Transverse colon (tissue), 4 donors: ENCODE measurements around the gene SGCG.

Source experiments
- EP300 ChIP-seq: sonication (generic); formaldehyde crosslinking; IDR thresholded peaks from one replicate; pipeline ENCODE4 v1.6.1; 2017; ENCODE audit warnings: antibody characterized with exemption, low read depth
- POLR2A ChIP-seq: fragments of 450-650 bp; IDR thresholded peaks from one replicate; pipeline ENCODE4 v1.6.1; 2016; ENCODE audit warnings: antibody characterized with exemption, mild to moderate bottlenecking, moderate library complexity
- POLR2AphosphoS5 ChIP-seq, 3 donors: sonication (generic); formaldehyde crosslinking; IDR thresholded peaks; one replicate each; pipeline ENCODE4 v1.6.1; 2016; ENCODE audit warnings: antibody characterized with exemption in 3 of 3
- TF ChIP-seq, protein P1 (sequence below), 5 experiments: fragments of 200-600 bp in 3 of 5; fragments of 450-650 bp in 2 of 5; sonication (generic) in 3 of 5; IDR thresholded peaks; 1 replicate in 2 of 5; 2 replicates in 3 of 5; pipeline ENCODE4 v1.5.1; 2016 to 2017; ENCODE audit warnings: antibody characterized with exemption in 5 of 5, inconsistent platforms in 3 of 5, mild to moderate bottlenecking in 2 of 5, moderate library complexity in 1 of 5

DNA sequence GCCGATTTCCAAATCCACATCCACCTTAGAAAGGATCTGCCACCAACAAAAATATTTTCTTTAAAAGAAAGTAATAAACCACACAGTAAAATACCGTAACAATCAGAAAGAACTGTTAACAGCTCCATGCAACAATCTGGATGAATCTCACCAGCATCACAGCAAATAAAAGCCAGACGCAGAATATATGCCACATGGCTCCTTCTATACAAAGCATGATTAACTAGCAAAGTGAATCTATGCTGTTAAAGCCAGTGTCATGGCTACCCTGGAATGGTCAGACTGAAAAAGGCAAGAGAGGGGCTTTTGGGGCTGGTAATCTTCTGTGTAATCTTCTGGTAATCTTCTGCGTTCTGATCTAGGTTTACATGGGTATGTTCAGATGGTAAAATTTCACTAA, 171.4 kb downstream of the SGCG start:
- TF ChIP-seq, protein P1, sequence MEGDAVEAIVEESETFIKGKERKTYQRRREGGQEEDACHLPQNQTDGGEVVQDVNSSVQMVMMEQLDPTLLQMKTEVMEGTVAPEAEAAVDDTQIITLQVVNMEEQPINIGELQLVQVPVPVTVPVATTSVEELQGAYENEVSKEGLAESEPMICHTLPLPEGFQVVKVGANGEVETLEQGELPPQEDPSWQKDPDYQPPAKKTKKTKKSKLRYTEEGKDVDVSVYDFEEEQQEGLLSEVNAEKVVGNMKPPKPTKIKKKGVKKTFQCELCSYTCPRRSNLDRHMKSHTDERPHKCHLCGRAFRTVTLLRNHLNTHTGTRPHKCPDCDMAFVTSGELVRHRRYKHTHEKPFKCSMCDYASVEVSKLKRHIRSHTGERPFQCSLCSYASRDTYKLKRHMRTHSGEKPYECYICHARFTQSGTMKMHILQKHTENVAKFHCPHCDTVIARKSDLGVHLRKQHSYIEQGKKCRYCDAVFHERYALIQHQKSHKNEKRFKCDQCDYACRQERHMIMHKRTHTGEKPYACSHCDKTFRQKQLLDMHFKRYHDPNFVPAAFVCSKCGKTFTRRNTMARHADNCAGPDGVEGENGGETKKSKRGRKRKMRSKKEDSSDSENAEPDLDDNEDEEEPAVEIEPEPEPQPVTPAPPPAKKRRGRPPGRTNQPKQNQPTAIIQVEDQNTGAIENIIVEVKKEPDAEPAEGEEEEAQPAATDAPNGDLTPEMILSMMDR (IDR thresholded peaks at IDR 0.05), result no peak
- no peak for TF ChIP-seq POLR2A
- TF ChIP-seq POLR2AphosphoS5 (IDR thresholded peaks at IDR 0.05), result no peak
- no peak for TF ChIP-seq EP300
